Astrocyte (in vitro differentiated cells and primary cell): ENCODE measurements around the gene MCTP1. TPM values are rescaled to one million over a fixed set of nuclear protein-coding genes. Genes with fewer than 3 reads are reported as not detected.

Source experiments
- DNase-seq: peaks from one replicate; pipeline ENCODE4 v3.0.0-alpha.2; 2010; ENCODE audit warnings: low read depth
- FAIRE-seq: peaks from 2 replicates; lab custom pipeline; 2011; peaks lifted over from hg19 to GRCh38; lab: Jason Lieb, UNC
- H2AFZ ChIP-seq: 2 replicates; pipeline ENCODE4 v1.6.0; 2012; ENCODE audit warnings: low read depth, low read length, inconsistent platforms
- H3K27ac ChIP-seq: 2 replicates; pipeline ENCODE4 v1.5.1; 2011; ENCODE audit warnings: low read depth, low read length, inconsistent platforms
- H3K27me3 ChIP-seq: 2 replicates; pipeline ENCODE4 v1.6.0; 2011; ENCODE audit warnings: low read length, inconsistent platforms; ENCODE audit not compliant: insufficient read depth
- H3K36me3 ChIP-seq: 2 replicates; pipeline ENCODE4 v1.5.1; 2011; ENCODE audit warnings: low read length, inconsistent platforms; ENCODE audit not compliant: insufficient read depth
- H3K4me1 ChIP-seq: 2 replicates; pipeline ENCODE4 v1.5.1; 2011; ENCODE audit warnings: low read length, inconsistent platforms; ENCODE audit not compliant: insufficient read depth
- H3K4me2 ChIP-seq: 2 replicates; pipeline ENCODE4 v1.6.0; 2012; ENCODE audit warnings: low read length, inconsistent platforms
- H3K4me3 ChIP-seq: 2 replicates; pipeline ENCODE4 v1.5.1; 2011; ENCODE audit warnings: low read depth, mild to moderate bottlenecking, low read length, inconsistent platforms; ENCODE audit not compliant: insufficient read depth
- H3K79me2 ChIP-seq: 2 replicates; pipeline ENCODE4 v1.6.0; 2012; ENCODE audit warnings: mild to moderate bottlenecking, low read length, inconsistent platforms; ENCODE audit not compliant: insufficient read depth
- H3K9ac ChIP-seq: 2 replicates; pipeline ENCODE4 v1.6.0; 2012; ENCODE audit warnings: mild to moderate bottlenecking, low read length, inconsistent platforms
- H3K9me3 ChIP-seq: 2 replicates; pipeline ENCODE4 v1.5.1; 2012; ENCODE audit warnings: low read depth, mild to moderate bottlenecking, low read length, inconsistent platforms; ENCODE audit not compliant: insufficient read depth
- H4K20me1 ChIP-seq: 2 replicates; pipeline ENCODE4 v1.6.0; 2012; ENCODE audit warnings: low read length, inconsistent platforms; ENCODE audit not compliant: insufficient read depth
- H3K27ac Mint-ChIP-seq: one replicate; pipeline ENCODE4 v1.8.0; 2021; ENCODE audit warnings: mild to moderate bottlenecking, mixed read lengths; ENCODE audit not compliant: unreplicated experiment
- H3K27me3 Mint-ChIP-seq: one replicate; pipeline ENCODE4 v1.8.0; 2021; ENCODE audit warnings: low read depth, mixed read lengths; ENCODE audit not compliant: unreplicated experiment
- H3K36me3 Mint-ChIP-seq: one replicate; pipeline ENCODE4 v1.8.0; 2021; ENCODE audit warnings: low read depth, mixed read lengths; ENCODE audit not compliant: unreplicated experiment
- H3K4me1 Mint-ChIP-seq: one replicate; pipeline ENCODE4 v1.8.0; 2021; ENCODE audit warnings: low read depth, mixed read lengths; ENCODE audit not compliant: unreplicated experiment
- H3K4me3 Mint-ChIP-seq: one replicate; pipeline ENCODE4 v1.8.0; 2021; ENCODE audit warnings: mild to moderate bottlenecking, moderate library complexity, mixed read lengths; ENCODE audit not compliant: unreplicated experiment
- H3K9me3 Mint-ChIP-seq: one replicate; pipeline ENCODE4 v1.8.0; 2021; ENCODE audit warnings: mild to moderate bottlenecking, mixed read lengths; ENCODE audit not compliant: unreplicated experiment
- EZH2 ChIP-seq: IDR thresholded peaks from 2 replicates; pipeline ENCODE4 v1.6.1; 2012; ENCODE audit warnings: mild to moderate bottlenecking, low read length, inconsistent platforms; ENCODE audit not compliant: insufficient read depth
- total RNA-seq: library from RNA; stranded (reverse); gene quantifications from 2 replicates; pipeline ENCODE4 v1.2.1, GENCODE V29; 2021
- TF ChIP-seq, protein P1 (sequence below): IDR thresholded peaks from 2 replicates; pipeline ENCODE4 v1.5.1; 2011; ENCODE audit warnings: low read depth, mild to moderate bottlenecking, inconsistent platforms, low read length, moderate library complexity; ENCODE audit not compliant: insufficient read depth

The MCTP1 gene
- total RNA-seq, 1 donor from 2014 or later, result 40.6 TPM

DNA sequence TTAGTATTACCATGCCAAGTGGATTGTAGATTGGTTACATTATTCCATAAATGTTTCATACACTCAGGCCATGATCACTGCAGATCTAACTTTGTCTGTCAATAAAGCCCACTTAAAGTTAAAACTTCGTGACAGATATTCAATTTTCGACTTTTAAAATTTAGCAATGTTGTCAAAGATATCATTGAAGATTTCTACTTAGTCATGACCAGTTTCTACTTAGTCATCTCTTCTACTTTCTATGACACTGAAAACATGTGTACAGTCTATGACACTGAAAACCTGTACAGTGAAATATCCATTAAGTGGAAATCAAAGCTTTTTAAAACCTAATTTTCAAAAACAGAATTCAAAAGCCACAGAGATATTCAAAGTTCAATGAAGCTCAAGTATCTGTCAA is 258.2 kb downstream of the MCTP1 start:
- no peaks in the 10 kb centered on the region for H3K9me3 ChIP-seq
- no peaks in the 10 kb centered on the region for H4K20me1 ChIP-seq
- no peak overlapping the region for H3K27ac ChIP-seq
- no peaks in the 10 kb centered on the region for H3K4me1 ChIP-seq
- H3K36me3 ChIP-seq, result no peaks in the 10 kb centered on the region
- FAIRE-seq (no peak), DNase-seq (no peak)
- no peak overlapping the region for H3K9ac ChIP-seq
- TF ChIP-seq, protein P1, sequence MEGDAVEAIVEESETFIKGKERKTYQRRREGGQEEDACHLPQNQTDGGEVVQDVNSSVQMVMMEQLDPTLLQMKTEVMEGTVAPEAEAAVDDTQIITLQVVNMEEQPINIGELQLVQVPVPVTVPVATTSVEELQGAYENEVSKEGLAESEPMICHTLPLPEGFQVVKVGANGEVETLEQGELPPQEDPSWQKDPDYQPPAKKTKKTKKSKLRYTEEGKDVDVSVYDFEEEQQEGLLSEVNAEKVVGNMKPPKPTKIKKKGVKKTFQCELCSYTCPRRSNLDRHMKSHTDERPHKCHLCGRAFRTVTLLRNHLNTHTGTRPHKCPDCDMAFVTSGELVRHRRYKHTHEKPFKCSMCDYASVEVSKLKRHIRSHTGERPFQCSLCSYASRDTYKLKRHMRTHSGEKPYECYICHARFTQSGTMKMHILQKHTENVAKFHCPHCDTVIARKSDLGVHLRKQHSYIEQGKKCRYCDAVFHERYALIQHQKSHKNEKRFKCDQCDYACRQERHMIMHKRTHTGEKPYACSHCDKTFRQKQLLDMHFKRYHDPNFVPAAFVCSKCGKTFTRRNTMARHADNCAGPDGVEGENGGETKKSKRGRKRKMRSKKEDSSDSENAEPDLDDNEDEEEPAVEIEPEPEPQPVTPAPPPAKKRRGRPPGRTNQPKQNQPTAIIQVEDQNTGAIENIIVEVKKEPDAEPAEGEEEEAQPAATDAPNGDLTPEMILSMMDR, result no peak
- no peak for TF ChIP-seq EZH2
- Mint-ChIP-seq H3K4me1 (peaks cover 53% of the 10 kb centered on the region), H3K36me3 (peaks cover 3% of the 10 kb centered on the region), H3K9me3 (peaks cover 2% of the 10 kb centered on the region), H3K4me3 (no peak overlapping the region), H3K27me3 (no peaks in the 10 kb centered on the region), H3K27ac (peak overlapping the region; percentile 21)
- no peaks in the 10 kb centered on the region for H3K79me2 ChIP-seq
- H3K4me2 ChIP-seq, result no peak overlapping the region
- no peaks in the 10 kb centered on the region for H3K27me3 ChIP-seq
- no peak overlapping the region for H2AFZ ChIP-seq
- no peak overlapping the region for H3K4me3 ChIP-seq

DNA sequence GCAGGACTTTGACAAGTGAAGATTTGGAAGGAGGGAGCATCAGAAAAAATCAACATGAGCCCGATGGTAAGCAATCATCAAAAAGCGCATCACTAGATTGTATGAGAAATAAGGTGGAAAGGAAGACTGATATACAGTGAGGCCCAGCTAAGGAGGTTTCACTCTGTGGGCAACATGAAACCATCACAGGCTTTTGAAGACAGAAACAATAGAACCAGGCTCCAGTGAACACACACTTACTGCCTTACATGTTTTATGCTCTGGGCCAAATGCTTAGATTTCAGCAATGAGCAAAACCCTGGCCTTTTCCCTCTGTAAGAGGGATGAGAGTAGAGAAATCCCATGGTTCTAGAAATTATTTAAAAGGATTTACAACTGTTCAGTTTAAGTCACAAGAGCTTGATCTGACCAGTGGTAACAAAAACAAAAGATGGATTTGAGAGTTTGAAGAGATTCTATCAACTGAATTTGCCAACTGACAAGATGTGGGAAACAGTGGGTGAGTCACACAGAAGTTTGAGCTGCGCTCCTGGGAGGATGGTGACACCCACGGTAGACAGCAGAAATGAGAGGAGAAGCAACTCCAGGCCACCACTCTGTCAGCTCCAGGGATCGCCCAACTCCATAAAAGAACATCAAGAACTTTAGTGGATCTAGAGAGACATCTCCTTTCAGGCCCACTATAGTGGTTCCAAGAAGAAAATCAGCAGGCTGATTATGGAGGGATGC is 261.8 kb downstream of the MCTP1 start:
- H3K79me2 ChIP-seq, result no peaks in the 10 kb centered on the region
- H3K4me3 ChIP-seq, result no peak overlapping the region
- Mint-ChIP-seq H3K4me1 (peaks cover 44% of the 10 kb centered on the region), H3K27ac (peak overlapping the region; percentile 59), H3K27me3 (no peaks in the 10 kb centered on the region), H3K9me3 (no peaks in the 10 kb centered on the region), H3K36me3 (peaks cover 3% of the 10 kb centered on the region), H3K4me3 (no peak overlapping the region)
- DNase-seq, result no peak
- H4K20me1 ChIP-seq, result no peaks in the 10 kb centered on the region
- H3K27me3 ChIP-seq, result no peaks in the 10 kb centered on the region
- no peaks in the 10 kb centered on the region for H3K4me1 ChIP-seq
- H2AFZ ChIP-seq, result no peak overlapping the region
- no peak overlapping the region for H3K9ac ChIP-seq
- H3K27ac ChIP-seq, result no peak overlapping the region
- H3K9me3 ChIP-seq, result no peaks in the 10 kb centered on the region
- no peak for FAIRE-seq
- no peaks in the 10 kb centered on the region for H3K36me3 ChIP-seq
- H3K4me2 ChIP-seq, result no peak overlapping the region
- TF ChIP-seq, protein P1, result no peak
- no peak for TF ChIP-seq EZH2

DNA sequence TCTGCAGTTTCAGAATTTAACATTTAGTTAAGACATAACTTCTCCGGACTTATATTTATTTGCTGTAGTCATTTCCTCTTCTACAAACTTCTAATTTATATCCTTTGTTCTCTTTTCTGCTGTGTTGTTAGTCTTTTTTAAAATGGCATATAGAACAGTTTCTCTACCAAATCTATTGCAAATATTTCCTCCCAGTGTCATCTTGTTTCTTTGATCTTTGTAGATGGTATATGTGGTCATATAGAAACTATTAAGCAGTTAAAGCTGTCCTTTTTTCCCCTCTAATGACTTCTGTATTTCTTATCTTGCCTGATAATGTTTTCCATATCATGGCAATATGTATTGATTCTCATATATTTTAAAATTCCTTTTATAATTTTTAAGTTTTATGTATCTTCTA is 264.5 kb downstream of the MCTP1 start:
- no peak overlapping the region for H3K9ac ChIP-seq
- no peak overlapping the region for H3K4me2 ChIP-seq
- no peaks in the 10 kb centered on the region for H3K4me1 ChIP-seq
- no peak overlapping the region for H3K27ac ChIP-seq
- Mint-ChIP-seq H3K4me1 (peaks cover 24% of the 10 kb centered on the region), H3K36me3 (peaks cover 8% of the 10 kb centered on the region), H3K27me3 (no peaks in the 10 kb centered on the region), H3K27ac (no peak overlapping the region), H3K9me3 (no peaks in the 10 kb centered on the region), H3K4me3 (no peak overlapping the region)
- H3K36me3 ChIP-seq, result no peaks in the 10 kb centered on the region
- no peaks in the 10 kb centered on the region for H3K79me2 ChIP-seq
- no peaks in the 10 kb centered on the region for H4K20me1 ChIP-seq
- no peaks in the 10 kb centered on the region for H3K9me3 ChIP-seq
- H2AFZ ChIP-seq, result no peak overlapping the region
- no peaks in the 10 kb centered on the region for H3K27me3 ChIP-seq
- DNase-seq, result no peak
- H3K4me3 ChIP-seq, result no peak overlapping the region
- TF ChIP-seq, protein P1, result no peak
- no peak for TF ChIP-seq EZH2
- FAIRE-seq, result no peak
